ENCODE results near the gene HOMER1. TPM values are rescaled to one million over a fixed set of nuclear protein-coding genes. Genes with fewer than 3 reads are reported as not detected.

Gene HOMER1
- total RNA-seq, 1 experiment from 2014 or later = 17.2 TPM

DNA sequence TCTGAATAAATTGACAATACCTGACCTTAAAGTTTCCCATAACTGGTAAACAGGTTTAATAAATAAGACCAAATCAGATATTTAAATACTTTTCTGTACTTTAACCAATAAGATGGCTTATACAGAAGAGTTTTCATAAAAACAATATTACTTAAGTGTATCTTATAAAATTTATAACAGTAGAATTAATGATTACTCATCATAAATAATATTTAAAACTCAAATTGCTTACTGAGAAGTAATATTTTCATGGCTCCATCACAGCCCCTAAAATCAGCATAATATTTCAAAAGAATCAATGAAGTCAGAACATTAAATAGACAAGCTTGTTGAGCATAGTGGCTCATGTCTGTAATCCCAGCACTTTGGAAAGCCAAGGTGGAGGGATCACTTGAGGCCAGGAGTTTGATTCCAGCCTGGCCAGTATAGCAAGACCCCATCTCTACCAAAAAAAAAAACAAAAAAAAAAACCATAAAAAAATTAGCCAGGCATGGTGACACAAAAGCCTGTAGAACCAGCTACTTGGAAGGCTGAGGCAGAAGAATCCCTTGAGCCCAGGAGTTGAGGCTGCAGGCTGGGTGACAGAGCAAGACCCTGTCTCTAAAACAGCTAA, 23.5 kb downstream of the HOMER1 start:
- TF ChIP-seq, protein P1, sequence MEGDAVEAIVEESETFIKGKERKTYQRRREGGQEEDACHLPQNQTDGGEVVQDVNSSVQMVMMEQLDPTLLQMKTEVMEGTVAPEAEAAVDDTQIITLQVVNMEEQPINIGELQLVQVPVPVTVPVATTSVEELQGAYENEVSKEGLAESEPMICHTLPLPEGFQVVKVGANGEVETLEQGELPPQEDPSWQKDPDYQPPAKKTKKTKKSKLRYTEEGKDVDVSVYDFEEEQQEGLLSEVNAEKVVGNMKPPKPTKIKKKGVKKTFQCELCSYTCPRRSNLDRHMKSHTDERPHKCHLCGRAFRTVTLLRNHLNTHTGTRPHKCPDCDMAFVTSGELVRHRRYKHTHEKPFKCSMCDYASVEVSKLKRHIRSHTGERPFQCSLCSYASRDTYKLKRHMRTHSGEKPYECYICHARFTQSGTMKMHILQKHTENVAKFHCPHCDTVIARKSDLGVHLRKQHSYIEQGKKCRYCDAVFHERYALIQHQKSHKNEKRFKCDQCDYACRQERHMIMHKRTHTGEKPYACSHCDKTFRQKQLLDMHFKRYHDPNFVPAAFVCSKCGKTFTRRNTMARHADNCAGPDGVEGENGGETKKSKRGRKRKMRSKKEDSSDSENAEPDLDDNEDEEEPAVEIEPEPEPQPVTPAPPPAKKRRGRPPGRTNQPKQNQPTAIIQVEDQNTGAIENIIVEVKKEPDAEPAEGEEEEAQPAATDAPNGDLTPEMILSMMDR (IDR thresholded peaks at IDR 0.05; ENCODE audit: unreplicated experiment) = no peak
- no peak overlapping the region for H3K4me3 Mint-ChIP-seq (ENCODE audit: unreplicated experiment)
- DNase-seq (ENCODE audit: unreplicated experiment) = no peak
- H3K9me3 Mint-ChIP-seq (ENCODE audit: unreplicated experiment) = no peaks in the 10 kb centered on the region
- intact Hi-C loops (cut with micrococcal nuclease) = no loop called here
- POLR2A ChIA-PET = interaction anchor here (0.5 to 5.7 kb wide), 3 partner anchors 11 to 22 kb away, joined by 3 to 58 read pairs (median 3); partner anchors contain the start of gene HOMER1
- CTCF ChIA-PET = interaction anchor here (0.6 to 0.8 kb wide), 2 partner anchors 9 to 29 kb away, joined by 3 to 4 read pairs; no protein-coding TSS in a partner anchor
- H3K36me3 Mint-ChIP-seq (ENCODE audit: insufficient read depth, unreplicated experiment) = no peaks in the 10 kb centered on the region
- H3K4me1 Mint-ChIP-seq (ENCODE audit: insufficient read depth, unreplicated experiment) = peaks cover 24% of the 10 kb centered on the region
- H3K27ac Mint-ChIP-seq (ENCODE audit: low read depth, unreplicated experiment) = no peak overlapping the region
- no TSS peak for BruUV-seq (replicated peaks)
- no peaks in the 10 kb centered on the region for H3K27me3 Mint-ChIP-seq (ENCODE audit: insufficient read depth, unreplicated experiment)

DNA sequence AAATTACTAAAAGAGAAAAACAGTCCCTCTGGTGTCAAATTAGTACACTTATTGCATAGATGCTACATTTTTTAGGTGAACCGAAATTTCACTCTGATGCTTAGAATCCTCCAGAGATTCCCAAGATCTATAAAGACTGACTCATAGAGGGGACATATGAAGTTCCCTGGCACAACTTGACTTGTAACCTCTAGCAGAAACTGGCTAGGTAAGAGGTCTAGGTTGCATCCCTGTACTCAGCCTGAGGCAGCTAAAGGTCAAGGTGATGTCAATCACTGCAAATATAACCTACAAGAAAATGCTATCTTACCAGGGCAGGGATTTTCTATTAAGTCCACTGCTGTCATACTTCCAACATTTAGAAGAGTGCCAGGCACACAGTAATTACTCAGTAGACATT, 24.2 kb downstream of the HOMER1 start:
- no TSS peak for BruUV-seq (replicated peaks)
- Mint-ChIP-seq H3K27me3 (ENCODE audit: insufficient read depth, unreplicated experiment) (no peaks in the 10 kb centered on the region), H3K4me3 (ENCODE audit: unreplicated experiment) (no peak overlapping the region), H3K9me3 (ENCODE audit: unreplicated experiment) (no peaks in the 10 kb centered on the region), H3K27ac (ENCODE audit: low read depth, unreplicated experiment) (no peak overlapping the region), H3K36me3 (ENCODE audit: insufficient read depth, unreplicated experiment) (no peaks in the 10 kb centered on the region), H3K4me1 (ENCODE audit: insufficient read depth, unreplicated experiment) (peaks cover 18% of the 10 kb centered on the region)
- no peak for DNase-seq (ENCODE audit: unreplicated experiment)
- CTCF ChIA-PET = interaction anchor here (1.5 kb wide), 1 partner anchor 465 kb away, joined by 4 read pairs; no protein-coding TSS in a partner anchor
- POLR2A ChIA-PET = interaction anchor here (1.4 to 5.7 kb wide), 2 partner anchors 12 to 23 kb away, joined by 3 to 58 read pairs; partner anchors contain the start of gene HOMER1
- TF ChIP-seq, protein P1 (IDR thresholded peaks at IDR 0.05; ENCODE audit: unreplicated experiment) = no peak
- intact Hi-C loops (cut with micrococcal nuclease) = no loop called here

DNA sequence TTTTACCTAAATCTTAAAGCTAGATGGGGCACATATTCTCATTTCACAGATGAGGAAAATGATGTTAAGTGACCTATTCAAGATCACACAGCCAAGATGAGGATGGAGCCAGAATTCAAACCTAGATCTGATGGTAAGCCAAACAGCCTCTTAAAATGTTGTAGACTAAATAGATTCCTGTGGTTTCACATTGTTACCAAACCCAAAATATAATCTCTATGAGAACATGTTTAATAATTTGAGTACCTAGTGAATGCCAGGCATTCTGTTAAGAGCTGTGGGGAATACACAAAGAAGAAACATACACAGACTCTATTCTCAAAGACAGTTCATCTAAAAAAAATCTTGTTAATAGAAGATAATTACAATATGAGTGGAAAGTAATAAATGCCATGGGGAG, 25.2 kb downstream of the HOMER1 start:
- intact Hi-C loops (cut with micrococcal nuclease) = no loop called here
- no TSS peak for BruUV-seq (replicated peaks)
- TF ChIP-seq, protein P1 (IDR thresholded peaks at IDR 0.05; ENCODE audit: unreplicated experiment) = no peak
- Mint-ChIP-seq H3K4me1 (ENCODE audit: insufficient read depth, unreplicated experiment) (peaks cover 12% of the 10 kb centered on the region), H3K36me3 (ENCODE audit: insufficient read depth, unreplicated experiment) (no peaks in the 10 kb centered on the region), H3K4me3 (ENCODE audit: unreplicated experiment) (no peak overlapping the region), H3K27me3 (ENCODE audit: insufficient read depth, unreplicated experiment) (no peaks in the 10 kb centered on the region), H3K9me3 (ENCODE audit: unreplicated experiment) (no peaks in the 10 kb centered on the region), H3K27ac (ENCODE audit: low read depth, unreplicated experiment) (no peak overlapping the region)
- POLR2A ChIA-PET = interaction anchor here (0.5 to 5.7 kb wide), 7 partner anchors 8 to 558 kb away, joined by 3 to 58 read pairs (median 5); partner anchors contain the start of genes HOMER1 and TENT2
- CTCF ChIA-PET = interaction anchor here (1.1 to 1.5 kb wide), 3 partner anchors 24 to 464 kb away, joined by 3 to 4 read pairs (median 3); no protein-coding TSS in a partner anchor
- DNase-seq (ENCODE audit: unreplicated experiment) = no peak

DNA sequence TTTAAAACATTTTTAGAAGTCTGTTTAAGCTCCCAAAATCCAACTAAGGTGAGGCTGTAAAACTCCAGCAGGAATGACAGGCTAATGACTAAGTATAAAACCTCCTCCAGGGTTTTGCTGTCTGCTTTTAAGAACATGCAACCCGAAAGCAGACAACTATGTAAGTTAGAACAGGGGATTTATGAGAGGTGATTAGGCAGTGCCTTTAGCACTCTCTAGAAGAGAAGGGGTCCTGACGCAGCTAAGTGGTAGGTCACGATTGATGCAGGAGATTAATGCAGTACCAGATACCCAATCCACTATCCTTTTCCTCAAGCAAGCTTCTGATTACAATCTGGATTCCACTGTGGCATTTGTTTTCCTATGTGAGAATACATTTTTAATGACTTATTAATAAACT, 25.9 kb downstream of the HOMER1 start:
- no TSS peak for BruUV-seq (replicated peaks)
- ChIA-PET CTCF (interaction anchor here (0.6 to 1.5 kb wide), 5 partner anchors 23 to 840 kb away, joined by 3 to 4 read pairs (median 3); partner anchors contain the start of gene LHFPL2), POLR2A (interaction anchor here (0.7 to 5.7 kb wide), 4 partner anchors 9 to 25 kb away, joined by 5 to 58 read pairs (median 6); partner anchors contain the start of gene HOMER1)
- no peak for DNase-seq (ENCODE audit: unreplicated experiment)
- H3K4me3 Mint-ChIP-seq (ENCODE audit: unreplicated experiment) = no peak overlapping the region
- no peaks in the 10 kb centered on the region for H3K27me3 Mint-ChIP-seq (ENCODE audit: insufficient read depth, unreplicated experiment)
- peaks cover 6% of the 10 kb centered on the region for H3K4me1 Mint-ChIP-seq (ENCODE audit: insufficient read depth, unreplicated experiment)
- H3K27ac Mint-ChIP-seq (ENCODE audit: low read depth, unreplicated experiment) = no peak overlapping the region
- no peaks in the 10 kb centered on the region for H3K36me3 Mint-ChIP-seq (ENCODE audit: insufficient read depth, unreplicated experiment)
- no peaks in the 10 kb centered on the region for H3K9me3 Mint-ChIP-seq (ENCODE audit: unreplicated experiment)
- TF ChIP-seq, protein P1 (IDR thresholded peaks at IDR 0.05; ENCODE audit: unreplicated experiment) = no peak
- intact Hi-C loops (cut with micrococcal nuclease) = no loop called here

All from MCF 10A (cell line).